ENCODE data around the gene F13A1.

Gene F13A1

GRCh38 chr6:6191909-6192308 lies 128.6 kb downstream of the F13A1 start:
- no peak overlapping the region for H3K4me3 ChIP-seq (ENCODE audit: low read depth, low read length)
- no peak for TF ChIP-seq CTCF (IDR thresholded peaks at IDR 0.05; ENCODE audit: insufficient read depth, low read depth, low read length, missing control alignments)
- DNase-seq (ENCODE audit: low read depth), result no peak

GRCh38 chr6:6191476-6191875 lies 129.0 kb downstream of the F13A1 start:
- TF ChIP-seq CTCF (IDR thresholded peaks at IDR 0.05; ENCODE audit: insufficient read depth, low read depth, low read length, missing control alignments), result no peak
- DNase-seq (ENCODE audit: low read depth), result peak; percentile 11

GRCh38 chr6:6180684-6181083 lies 139.8 kb downstream of the F13A1 start:
- TF ChIP-seq CTCF (IDR thresholded peaks at IDR 0.05; ENCODE audit: insufficient read depth, low read depth, low read length, missing control alignments), result no peak
- no peak for DNase-seq (ENCODE audit: low read depth)
- no peak overlapping the region for H3K4me3 ChIP-seq (ENCODE audit: low read depth, low read length)

More at GRCh38 chr6:6191476-6191875, 129.0 kb downstream of the F13A1 start:
- H3K4me3 ChIP-seq (ENCODE audit: low read depth, low read length), result no peak overlapping the region

GRCh38 chr6:6179858-6180623 lies 140.4 kb downstream of the F13A1 start:
- DNase-seq (ENCODE audit: low read depth), result peak; percentile 8
- TF ChIP-seq CTCF (IDR thresholded peaks at IDR 0.05; ENCODE audit: insufficient read depth, low read depth, low read length, missing control alignments), result no peak
- no peak overlapping the region for H3K4me3 ChIP-seq (ENCODE audit: low read depth, low read length)

- H3K4me3 ChIP-seq (ENCODE audit: low read depth, low read length), result no peak overlapping the region
- DNase-seq (ENCODE audit: low read depth), result no peak
- TF ChIP-seq CTCF (IDR thresholded peaks at IDR 0.05; ENCODE audit: insufficient read depth, low read depth, low read length, missing control alignments), result no peak
Observed at GRCh38 chr6:6178795-6179194, 141.7 kb downstream of the F13A1 start.

- no peak overlapping the region for H3K4me3 ChIP-seq (ENCODE audit: low read depth, low read length)
- TF ChIP-seq CTCF (IDR thresholded peaks at IDR 0.05; ENCODE audit: insufficient read depth, low read depth, low read length, missing control alignments), result no peak
- no peak for DNase-seq (ENCODE audit: low read depth)
Observed at GRCh38 chr6:6177754-6178153, 142.7 kb downstream of the F13A1 start.

Data from GM12865 (cell line).